CD4-positive, CD25-positive, alpha-beta regulatory T cell (primary cell): ENCODE measurements around the gene MYNN. TPM values are rescaled to one million over a fixed set of nuclear protein-coding genes. Genes with fewer than 3 reads are reported as not detected.

Experiments used
- ATAC-seq, 2 donors: fragments of 150-1000 bp; cut with Tn5 transposase; one replicate each; pipeline ENCODE4 v1.10.0; 2021; ENCODE audit warnings: low read depth in 2 of 2, moderate number of reproducible peaks in 2 of 2, moderate library complexity in 1 of 2
- DNase-seq, 3 donors: peaks; one replicate each; pipeline versions ENCODE4 v3.0.0 to v3.0.0-alpha.2; 2012 to 2022; ENCODE audit warnings: mixed read lengths in 1 of 3
- H3K27ac ChIP-seq: one replicate; pipeline ENCODE4 v1.7.0; 2013; ENCODE audit warnings: mild to moderate bottlenecking, low read length; ENCODE audit not compliant: insufficient read depth, poor library complexity, severe bottlenecking
- H3K27me3 ChIP-seq: one replicate; pipeline ENCODE4 v1.7.0; 2013; ENCODE audit warnings: low read length; ENCODE audit not compliant: control insufficient read depth, insufficient read depth
- H3K36me3 ChIP-seq: one replicate; pipeline ENCODE4 v1.7.0; 2013; ENCODE audit warnings: mild to moderate bottlenecking, low read length, moderate library complexity; ENCODE audit not compliant: control insufficient read depth, insufficient read depth
- H3K4me1 ChIP-seq: 2 replicates; pipeline ENCODE4 v1.7.0; 2013; ENCODE audit warnings: mild to moderate bottlenecking, low read length; ENCODE audit not compliant: insufficient read depth, control insufficient read depth, poor library complexity, severe bottlenecking
- H3K4me3 ChIP-seq: one replicate; pipeline ENCODE4 v1.7.0; 2013; ENCODE audit warnings: low read depth, mild to moderate bottlenecking, low read length, moderate library complexity
- H3K9me3 ChIP-seq, 2 experiments: 1 replicate in 1 of 2; 2 replicates in 1 of 2; pipeline ENCODE4 v1.7.0; 2013; ENCODE audit warnings: low read length in 2 of 2, mild to moderate bottlenecking in 1 of 2, moderate library complexity in 1 of 2; ENCODE audit not compliant: control insufficient read depth in 2 of 2
- H3K27ac Mint-ChIP-seq, 3 donors: one replicate each; pipeline ENCODE4 v1.8.0; 2020 to 2022; ENCODE audit warnings: mild to moderate bottlenecking in 3 of 3, mixed read lengths in 3 of 3, moderate library complexity in 2 of 3
- H3K27me3 Mint-ChIP-seq: one replicate; pipeline ENCODE4 v1.8.0; 2022; ENCODE audit warnings: mild to moderate bottlenecking, mixed read lengths
- H3K36me3 Mint-ChIP-seq: one replicate; pipeline ENCODE4 v1.8.0; 2020; ENCODE audit warnings: mixed read lengths
- H3K4me1 Mint-ChIP-seq, 4 donors: one replicate each; pipeline ENCODE4 v1.8.0; 2020 to 2022; ENCODE audit warnings: mixed read lengths in 4 of 4, mild to moderate bottlenecking in 1 of 4
- H3K4me3 Mint-ChIP-seq, 4 donors: one replicate each; pipeline ENCODE4 v1.8.0; 2020 to 2022; ENCODE audit warnings: mild to moderate bottlenecking in 4 of 4, mixed read lengths in 4 of 4, moderate library complexity in 3 of 4
- H3K9me3 Mint-ChIP-seq, 7 donors: one replicate each; pipeline ENCODE4 v1.8.0; 2020 to 2022; ENCODE audit warnings: mixed read lengths in 7 of 7, mild to moderate bottlenecking in 3 of 7, moderate library complexity in 2 of 7
- polyA plus RNA-seq, 4 donors: library from polyadenylated mRNA; unstranded; fragments of 300-500 nt; fragmentation: Illumina TruSeq; gene quantifications; one replicate each; pipeline ENCODE4 v1.2.3, GENCODE V29; 2021
- total RNA-seq: library from RNA; stranded (reverse); gene quantifications from one replicate; pipeline ENCODE4 v1.2.3, GENCODE V29; 2022

MYNN gene
- total and polyA plus RNA-seq, 5 donors from 2014 or later: 12.4 to 25.9 (median 18.5) TPM

DNA sequence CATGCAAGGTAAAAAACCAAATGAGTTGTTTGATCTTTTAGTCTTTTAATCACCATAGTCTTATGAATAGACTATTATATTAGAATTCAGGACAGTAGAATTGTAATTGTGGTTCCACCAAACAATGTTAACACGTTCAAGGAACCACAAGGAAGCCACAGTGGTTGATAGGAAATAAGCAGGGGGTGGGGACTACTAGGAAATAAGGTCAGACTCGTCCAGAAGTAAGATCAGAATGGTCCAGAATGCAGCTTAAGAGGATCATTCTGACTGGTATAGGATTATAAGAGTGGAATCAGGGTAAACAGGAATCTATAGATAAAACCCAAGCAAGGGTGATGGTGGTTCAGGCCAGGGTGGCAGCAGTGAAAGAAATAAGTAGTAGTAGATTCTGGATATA lies 7.5 kb downstream of the MYNN start:
- peaks cover 87% of the 10 kb centered on the region for H3K36me3 ChIP-seq
- no peaks in the 10 kb centered on the region for H3K27me3 ChIP-seq
- Mint-ChIP-seq H3K4me1 (peaks cover 22 to 58% (median 45%) of the 10 kb centered on the region in 4 donors), H3K9me3 (no peaks in the 10 kb centered on the region), H3K36me3 (peaks cover 47% of the 10 kb centered on the region), H3K27me3 (no peaks in the 10 kb centered on the region), H3K27ac (peak overlapping the region in 1 of 3 donors; percentile 56), H3K4me3 (no peak overlapping the region)
- H3K4me3 ChIP-seq: no peak overlapping the region
- no peak for ATAC-seq
- no peak overlapping the region for H3K27ac ChIP-seq
- H3K4me1 ChIP-seq: peaks cover 6% of the 10 kb centered on the region
- peak in 1 of 3 donors; percentile 27 for DNase-seq
- H3K9me3 ChIP-seq: no peaks in the 10 kb centered on the region

DNA sequence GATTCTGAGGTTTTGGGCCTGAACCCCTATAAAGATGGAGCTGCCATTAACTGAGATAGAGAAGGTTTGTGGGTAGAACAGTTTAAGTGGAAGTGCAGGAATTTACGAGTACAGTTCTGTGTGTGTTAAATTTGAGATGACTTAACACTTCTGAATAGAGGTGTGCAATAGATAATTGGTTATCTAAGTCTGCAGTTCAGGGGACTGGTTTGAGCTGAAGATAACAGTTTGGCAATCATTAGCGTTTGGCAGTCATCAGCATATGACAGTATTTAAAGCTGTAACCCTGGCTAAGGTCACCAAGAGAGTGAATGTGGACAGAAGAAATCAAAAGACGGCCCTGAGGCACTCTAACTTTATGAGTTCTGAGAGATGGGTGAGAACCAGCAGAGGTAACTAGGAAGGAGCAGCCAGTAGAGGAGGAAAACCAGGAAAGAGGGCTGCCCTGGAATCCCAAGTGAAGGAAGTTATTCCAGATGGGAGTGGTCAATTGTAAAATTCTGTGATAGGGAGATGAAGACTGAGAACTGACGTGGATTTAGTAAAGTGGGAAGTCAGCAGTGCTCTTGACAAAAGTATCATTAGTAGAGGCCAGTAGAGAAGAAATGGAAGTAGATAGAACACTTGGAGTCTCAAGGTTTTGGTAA lies 8.1 kb downstream of the MYNN start:
- no peak overlapping the region for H3K4me3 ChIP-seq
- Mint-ChIP-seq H3K27me3 (no peaks in the 10 kb centered on the region), H3K36me3 (peaks cover 49% of the 10 kb centered on the region), H3K4me3 (no peak overlapping the region), H3K9me3 (no peaks in the 10 kb centered on the region), H3K27ac (peak overlapping the region in 2 of 3 donors; percentile 6 to 79), H3K4me1 (peaks cover 22 to 52% (median 41%) of the 10 kb centered on the region in 4 donors)
- H3K27ac ChIP-seq: no peak overlapping the region
- no peaks in the 10 kb centered on the region for H3K9me3 ChIP-seq
- peaks cover 87% of the 10 kb centered on the region for H3K36me3 ChIP-seq
- no peak for DNase-seq
- ATAC-seq: no peak
- no peaks in the 10 kb centered on the region for H3K27me3 ChIP-seq
- peaks cover 6% of the 10 kb centered on the region for H3K4me1 ChIP-seq

DNA sequence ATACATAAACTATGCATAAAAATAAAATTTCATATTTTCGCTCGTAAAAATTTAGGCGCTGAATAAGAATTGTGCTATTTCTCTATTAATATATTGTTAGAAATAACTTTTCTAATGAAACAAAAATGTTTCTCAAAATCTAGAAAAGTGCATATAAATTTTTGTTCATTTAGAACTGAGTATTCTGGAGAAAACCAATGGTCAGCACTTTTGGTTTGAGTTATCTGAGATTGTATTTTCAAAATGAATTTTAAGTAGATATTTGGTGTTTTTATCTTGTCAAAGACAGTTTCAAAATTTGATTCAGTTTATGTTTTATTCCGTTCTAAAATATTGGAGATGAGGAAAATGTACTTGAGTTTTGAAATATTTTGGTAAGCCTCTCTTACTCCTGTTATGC lies 13.9 kb downstream of the MYNN start:
- H3K27me3 Mint-ChIP-seq: no peaks in the 10 kb centered on the region
- ATAC-seq (no peak), DNase-seq (no peak)
- Histone ChIP-seq H3K27ac (no peak overlapping the region), H3K27me3 (no peaks in the 10 kb centered on the region), H3K4me1 (no peaks in the 10 kb centered on the region), H3K9me3 (no peaks in the 10 kb centered on the region), H3K4me3 (no peak overlapping the region), H3K36me3 (peaks cover 70% of the 10 kb centered on the region)
- peak overlapping the region in 1 of 4 donors; percentile 83 for H3K4me3 Mint-ChIP-seq
- peaks cover 36% of the 10 kb centered on the region for H3K36me3 Mint-ChIP-seq
- H3K4me1 Mint-ChIP-seq: peaks cover 6 to 8% (median 8%) of the 10 kb centered on the region in 4 donors
- no peaks in the 10 kb centered on the region for H3K9me3 Mint-ChIP-seq
- H3K27ac Mint-ChIP-seq: no peak overlapping the region

DNA sequence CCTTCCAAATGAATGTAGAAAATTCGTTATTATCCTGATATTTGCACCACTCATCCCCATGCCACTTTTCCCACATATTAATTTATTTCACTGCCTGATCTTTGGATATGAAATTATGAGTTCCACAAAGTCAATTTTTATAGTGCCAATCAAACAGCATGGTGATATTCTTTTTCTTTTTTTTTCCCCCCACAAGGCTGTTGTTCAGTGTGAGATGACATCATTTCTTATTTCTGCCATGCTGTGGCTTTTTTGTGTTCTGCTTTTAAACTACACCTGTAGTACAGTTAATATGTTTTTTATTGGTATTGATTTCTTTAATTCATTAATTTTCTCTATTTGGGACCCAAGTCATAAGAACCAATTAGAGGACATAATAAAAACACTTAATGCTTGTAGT lies 14.6 kb downstream of the MYNN start:
- Histone ChIP-seq H3K4me1 (no peaks in the 10 kb centered on the region), H3K9me3 (no peaks in the 10 kb centered on the region), H3K4me3 (no peak overlapping the region), H3K36me3 (peaks cover 67% of the 10 kb centered on the region), H3K27me3 (no peaks in the 10 kb centered on the region), H3K27ac (no peak overlapping the region)
- no peak for ATAC-seq
- peaks cover 1 to 5% (median 3%) of the 10 kb centered on the region in 4 donors for H3K4me1 Mint-ChIP-seq
- peaks cover 33% of the 10 kb centered on the region for H3K36me3 Mint-ChIP-seq
- H3K27ac Mint-ChIP-seq: no peak overlapping the region
- no peaks in the 10 kb centered on the region for H3K27me3 Mint-ChIP-seq
- H3K4me3 Mint-ChIP-seq: no peak overlapping the region
- H3K9me3 Mint-ChIP-seq: no peaks in the 10 kb centered on the region
- no peak for DNase-seq

DNA sequence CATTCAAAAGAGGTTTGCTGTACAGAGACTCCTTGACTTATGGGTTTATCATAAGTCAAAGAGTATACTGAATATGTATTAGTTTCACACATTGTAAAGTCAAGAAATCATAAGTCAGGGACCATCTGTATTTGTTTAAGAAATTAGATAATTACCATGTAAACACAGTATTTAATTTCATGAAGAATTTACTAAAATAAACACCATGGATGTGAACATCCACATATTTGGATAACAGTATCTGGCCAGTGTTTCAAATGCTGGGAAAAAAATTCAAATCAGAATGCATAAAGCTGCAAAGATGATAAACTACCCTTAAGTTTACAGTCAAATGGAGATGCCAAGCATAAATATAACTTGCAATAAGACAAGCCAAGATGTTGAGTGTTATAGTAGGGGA lies 17.0 kb downstream of the MYNN start:
- DNase-seq (no peak), ATAC-seq (no peak)
- no peak overlapping the region for H3K27ac ChIP-seq
- peaks cover 44% of the 10 kb centered on the region for H3K36me3 ChIP-seq
- peaks cover 31% of the 10 kb centered on the region for H3K36me3 Mint-ChIP-seq
- H3K4me1 ChIP-seq: no peaks in the 10 kb centered on the region
- no peak overlapping the region for H3K4me3 ChIP-seq
- H3K27me3 ChIP-seq: no peaks in the 10 kb centered on the region
- no peaks in the 10 kb centered on the region for H3K9me3 ChIP-seq
- no peaks in the 10 kb centered on the region for H3K27me3 Mint-ChIP-seq
- H3K4me3 Mint-ChIP-seq: no peak overlapping the region
- no peaks in the 10 kb centered on the region for H3K9me3 Mint-ChIP-seq
- peaks cover 0 to 7% (median 3%) of the 10 kb centered on the region in 4 donors for H3K4me1 Mint-ChIP-seq
- peak overlapping the region in 1 of 3 donors; percentile 5 for H3K27ac Mint-ChIP-seq

DNA sequence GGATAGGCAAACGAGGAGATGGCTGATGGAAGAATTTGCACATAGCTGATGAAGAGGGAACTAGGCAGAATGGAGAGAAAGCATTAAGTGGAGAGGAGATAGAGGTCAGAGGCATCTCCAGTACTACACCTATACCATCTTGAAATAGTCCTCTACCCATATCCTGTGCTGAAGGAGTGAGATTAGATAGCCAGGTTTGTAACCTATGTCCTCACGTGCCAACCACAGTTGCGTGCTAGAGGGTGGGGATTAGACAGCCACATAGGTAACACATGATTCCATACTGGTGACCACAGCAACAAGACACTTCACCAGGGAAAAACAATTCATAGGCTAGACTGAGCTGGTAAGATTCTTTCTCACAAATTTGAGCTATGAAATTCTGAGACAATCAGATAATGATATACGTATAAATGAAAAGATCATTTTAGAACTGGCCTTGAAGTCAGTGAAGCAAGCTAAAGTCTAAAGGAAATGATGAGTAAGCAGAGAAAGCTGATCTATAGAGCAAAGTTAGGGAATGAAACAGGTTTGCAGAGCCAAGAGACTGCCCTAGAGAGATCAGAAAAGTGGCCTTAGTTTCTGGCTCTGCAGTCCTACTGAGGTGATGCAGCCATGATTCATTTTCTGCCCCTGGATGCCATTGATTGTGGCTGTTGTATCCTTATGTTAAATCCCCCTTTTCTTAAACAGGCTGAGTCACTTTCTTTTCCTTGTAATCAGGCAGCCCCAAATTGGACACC lies 17.7 kb downstream of the MYNN start:
- Histone ChIP-seq H3K4me1 (no peaks in the 10 kb centered on the region), H3K27me3 (no peaks in the 10 kb centered on the region), H3K4me3 (no peak overlapping the region), H3K36me3 (peaks cover 37% of the 10 kb centered on the region), H3K27ac (no peak overlapping the region), H3K9me3 (no peaks in the 10 kb centered on the region)
- H3K9me3 Mint-ChIP-seq: no peaks in the 10 kb centered on the region
- no peaks in the 10 kb centered on the region for H3K27me3 Mint-ChIP-seq
- no peak for ATAC-seq
- H3K4me3 Mint-ChIP-seq: no peak overlapping the region
- no peak for DNase-seq
- peaks cover 25% of the 10 kb centered on the region for H3K36me3 Mint-ChIP-seq
- peaks cover 0 to 7% (median 3%) of the 10 kb centered on the region in 4 donors for H3K4me1 Mint-ChIP-seq
- peak overlapping the region in 1 of 3 donors; percentile 5 for H3K27ac Mint-ChIP-seq

DNA sequence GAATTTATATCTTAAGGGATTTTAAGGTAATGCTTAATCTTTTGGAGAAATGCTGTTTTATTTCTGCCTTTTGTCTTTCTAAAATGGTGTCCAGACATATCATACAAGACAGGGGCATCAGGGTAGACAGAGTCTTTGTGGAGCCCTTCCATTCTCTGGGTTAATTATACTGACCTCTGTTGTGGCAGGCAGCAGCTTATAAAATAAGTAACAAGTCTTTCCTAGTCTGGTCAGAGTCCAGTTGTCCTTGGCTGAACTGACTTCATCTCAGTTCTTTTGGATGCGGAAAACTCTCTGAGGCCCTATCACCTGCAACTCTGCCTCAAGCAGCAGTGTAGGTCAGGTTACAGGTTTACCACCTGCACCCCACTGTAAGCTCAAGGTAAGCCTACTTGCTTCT lies 19.2 kb downstream of the MYNN start:
- Mint-ChIP-seq H3K27ac (no peak overlapping the region), H3K27me3 (no peaks in the 10 kb centered on the region), H3K9me3 (no peaks in the 10 kb centered on the region), H3K4me1 (peaks cover 0 to 7% (median 3%) of the 10 kb centered on the region in 4 donors), H3K4me3 (no peak overlapping the region), H3K36me3 (peaks cover 13% of the 10 kb centered on the region)
- Histone ChIP-seq H3K4me3 (no peak overlapping the region), H3K27ac (no peak overlapping the region), H3K9me3 (no peaks in the 10 kb centered on the region), H3K36me3 (peaks cover 24% of the 10 kb centered on the region), H3K27me3 (no peaks in the 10 kb centered on the region), H3K4me1 (no peaks in the 10 kb centered on the region)
- no peak for DNase-seq
- ATAC-seq: no peak
